ENCODE data around the gene MRPS35.

DNA sequence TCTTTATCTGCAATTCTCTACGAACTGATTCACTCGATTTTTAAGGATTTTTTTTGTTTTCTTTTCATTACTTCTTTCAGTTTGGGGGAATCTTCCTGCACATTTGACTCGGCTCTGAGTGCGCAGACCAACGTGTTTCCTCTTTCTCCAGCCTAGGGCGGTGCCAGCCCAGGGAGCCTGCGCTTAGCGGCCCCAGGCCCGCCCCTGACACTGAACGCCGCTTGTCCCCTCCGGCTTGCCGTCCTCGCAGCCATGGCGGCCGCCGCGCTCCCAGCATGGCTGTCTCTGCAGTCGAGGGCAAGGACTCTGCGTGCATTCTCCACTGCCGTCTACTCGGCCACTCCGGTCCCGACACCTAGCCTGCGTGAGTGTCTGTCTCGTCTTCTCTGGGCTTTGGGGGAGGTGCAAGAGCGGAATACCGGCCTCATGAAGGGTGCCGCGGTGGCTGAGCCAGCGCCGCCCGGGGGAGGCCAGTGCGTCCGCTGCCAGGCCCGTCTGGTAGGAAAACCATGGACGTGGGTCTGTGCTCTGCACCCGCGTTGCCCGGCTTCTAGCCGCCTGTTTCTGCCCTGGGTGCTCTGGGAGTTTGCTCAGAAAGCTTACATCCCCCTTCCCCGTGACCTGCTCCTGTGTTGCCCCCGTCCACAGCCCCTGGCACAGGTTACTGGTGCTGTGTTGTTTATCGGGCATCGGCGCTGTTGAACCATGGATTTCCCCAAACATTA lies at the start of gene MRPS35:
- TF ChIP-seq, protein P1, sequence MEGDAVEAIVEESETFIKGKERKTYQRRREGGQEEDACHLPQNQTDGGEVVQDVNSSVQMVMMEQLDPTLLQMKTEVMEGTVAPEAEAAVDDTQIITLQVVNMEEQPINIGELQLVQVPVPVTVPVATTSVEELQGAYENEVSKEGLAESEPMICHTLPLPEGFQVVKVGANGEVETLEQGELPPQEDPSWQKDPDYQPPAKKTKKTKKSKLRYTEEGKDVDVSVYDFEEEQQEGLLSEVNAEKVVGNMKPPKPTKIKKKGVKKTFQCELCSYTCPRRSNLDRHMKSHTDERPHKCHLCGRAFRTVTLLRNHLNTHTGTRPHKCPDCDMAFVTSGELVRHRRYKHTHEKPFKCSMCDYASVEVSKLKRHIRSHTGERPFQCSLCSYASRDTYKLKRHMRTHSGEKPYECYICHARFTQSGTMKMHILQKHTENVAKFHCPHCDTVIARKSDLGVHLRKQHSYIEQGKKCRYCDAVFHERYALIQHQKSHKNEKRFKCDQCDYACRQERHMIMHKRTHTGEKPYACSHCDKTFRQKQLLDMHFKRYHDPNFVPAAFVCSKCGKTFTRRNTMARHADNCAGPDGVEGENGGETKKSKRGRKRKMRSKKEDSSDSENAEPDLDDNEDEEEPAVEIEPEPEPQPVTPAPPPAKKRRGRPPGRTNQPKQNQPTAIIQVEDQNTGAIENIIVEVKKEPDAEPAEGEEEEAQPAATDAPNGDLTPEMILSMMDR (IDR thresholded peaks at IDR 0.05 in 4 of 5, conservative IDR thresholded peaks at IDR 0.05 in 1 of 5) = no peak
- peak; percentile 46 to 56 for TF ChIP-seq POLR2A (IDR thresholded peaks at IDR 0.05)

All from gastrocnemius medialis (tissue), 4 donors.